CD14-positive monocyte (primary cell): ENCODE results near the gene SLC16A7. TPM values are rescaled to one million over a fixed set of nuclear protein-coding genes. Genes with fewer than 3 reads are reported as not detected.

Source experiments
- DNase-seq, 3 donors: peaks; one replicate each; pipeline ENCODE4 v3.0.0-alpha.2; 2011 to 2022
- H2AFZ ChIP-seq: 2 replicates; pipeline ENCODE4 v1.6.0; 2012; ENCODE audit warnings: mild to moderate bottlenecking, low read depth, low read length, inconsistent platforms; ENCODE audit not compliant: insufficient read depth, poor library complexity, severe bottlenecking
- H3K27ac ChIP-seq, 2 donors: 1 replicate in 1 of 2; 2 replicates in 1 of 2; pipeline ENCODE4 v1.5.1; 2012 to 2013; ENCODE audit warnings: low read length in 2 of 2, control low read depth in 1 of 2, inconsistent platforms in 1 of 2, low read depth in 1 of 2, mild to moderate bottlenecking in 1 of 2
- H3K27me3 ChIP-seq, 2 donors: one replicate each; pipeline versions ENCODE4 v1.6.0 to v1.6.1; 2011 to 2013; ENCODE audit warnings: low read length in 2 of 2; ENCODE audit not compliant: control insufficient read depth in 2 of 2, insufficient read depth in 2 of 2
- H3K36me3 ChIP-seq, 2 donors: replicated peaks in 1 of 2; 1 replicate in 1 of 2; 2 replicates in 1 of 2; pipeline versions ENCODE4 v1.5.1 to v1.6.1; 2012 to 2013; ENCODE audit warnings: low read length in 2 of 2, control low read depth in 1 of 2, inconsistent platforms in 1 of 2, mild to moderate bottlenecking in 1 of 2; ENCODE audit not compliant: insufficient read depth in 2 of 2, control insufficient read depth in 1 of 2
- H3K4me1 ChIP-seq, 2 donors: 1 replicate in 1 of 2; 2 replicates in 1 of 2; pipeline versions ENCODE4 v1.5.1 to v1.6.1; 2012 to 2013; ENCODE audit warnings: low read length in 2 of 2, control low read depth in 1 of 2, inconsistent platforms in 1 of 2, mild to moderate bottlenecking in 1 of 2, moderate library complexity in 1 of 2; ENCODE audit not compliant: insufficient read depth in 2 of 2, control insufficient read depth in 1 of 2
- H3K4me2 ChIP-seq: replicated peaks from 2 replicates; pipeline ENCODE3; 2012; ENCODE audit warnings: low read length, moderate library complexity, mild to moderate bottlenecking; ENCODE audit not compliant: poor library complexity, severe bottlenecking; ENCODE audit errors: extremely low read depth
- H3K4me3 ChIP-seq, 3 experiments: fragments of 200-600 bp in 1 of 3; sonication (generic) in 1 of 3; replicated peaks in 1 of 3; 1 replicate in 2 of 3; 2 replicates in 1 of 3; pipeline ENCODE4 v1.5.1; 2011 to 2013; ENCODE audit warnings: low read length in 3 of 3, mild to moderate bottlenecking in 3 of 3, control low read depth in 2 of 3, low read depth in 2 of 3, inconsistent platforms in 1 of 3, moderate library complexity in 1 of 3
- H3K79me2 ChIP-seq: 2 replicates; pipeline ENCODE4 v1.6.0; 2012; ENCODE audit warnings: mild to moderate bottlenecking, control low read depth, inconsistent platforms, low read length, moderate library complexity; ENCODE audit not compliant: insufficient read depth
- H3K9ac ChIP-seq: 2 replicates; pipeline ENCODE4 v1.6.0; 2017; ENCODE audit warnings: low read length, mild to moderate bottlenecking; ENCODE audit not compliant: insufficient read depth, poor library complexity, severe bottlenecking
- H3K9me3 ChIP-seq, 2 donors: replicated peaks in 1 of 2; 1 replicate in 1 of 2; 2 replicates in 1 of 2; pipeline versions ENCODE4 v1.5.1 to v1.6.1; 2012 to 2013; ENCODE audit warnings: low read length in 2 of 2, control low read depth in 1 of 2; ENCODE audit not compliant: control insufficient read depth in 1 of 2, insufficient read depth in 1 of 2
- H4K20me1 ChIP-seq: 2 replicates; pipeline ENCODE4 v1.6.0; 2012; ENCODE audit warnings: mild to moderate bottlenecking, low read length, control low read depth, moderate library complexity; ENCODE audit not compliant: insufficient read depth
- H3K27ac Mint-ChIP-seq, 7 donors: one replicate each; pipeline ENCODE4 v1.8.0; 2020; ENCODE audit warnings: mild to moderate bottlenecking in 7 of 7, mixed read lengths in 7 of 7, moderate library complexity in 6 of 7, inconsistent platforms in 2 of 7
- H3K27me3 Mint-ChIP-seq, 3 donors: one replicate each; pipeline ENCODE4 v1.8.0; 2021 to 2022; ENCODE audit warnings: low read depth in 3 of 3, mild to moderate bottlenecking in 3 of 3, mixed read lengths in 3 of 3, moderate library complexity in 3 of 3, inconsistent platforms in 1 of 3
- H3K36me3 Mint-ChIP-seq, 2 donors: one replicate each; pipeline ENCODE4 v1.8.0; 2020; ENCODE audit warnings: mixed read lengths in 2 of 2, inconsistent platforms in 1 of 2, mild to moderate bottlenecking in 1 of 2
- H3K4me1 Mint-ChIP-seq: one replicate; pipeline ENCODE4 v1.8.0; 2020; ENCODE audit warnings: mild to moderate bottlenecking, mixed read lengths
- H3K4me3 Mint-ChIP-seq, 2 donors: one replicate each; pipeline ENCODE4 v1.8.0; 2020; ENCODE audit warnings: mild to moderate bottlenecking in 2 of 2, mixed read lengths in 2 of 2, moderate library complexity in 1 of 2
- H3K9me3 Mint-ChIP-seq, 7 donors: one replicate each; pipeline ENCODE4 v1.8.0; 2020 to 2022; ENCODE audit warnings: mixed read lengths in 7 of 7, mild to moderate bottlenecking in 6 of 7, moderate library complexity in 6 of 7, inconsistent platforms in 2 of 7
- WGBS: methylation state at CpG from one replicate; pipeline ENCODE4 v1.1.5; 2013; ENCODE audit warnings: missing lambda C conversion rate; ENCODE audit not compliant: insufficient coverage; 5-methylcytosine and 5-hydroxymethylcytosine counted together
- intact Hi-C, 2 donors: fragments of 100-400 bp; cut with micrococcal nuclease; formaldehyde crosslinking; loops; one replicate each; pipeline versions ENCODE4 v1.15.0 to v1.15.1; 2023
- polyA plus RNA-seq, 3 donors: library from polyadenylated mRNA; depleted of rRNA in 1 of 3; unstranded in 2 of 3; stranded (reverse) in 1 of 3; fragments of 300-500 nt in 2 of 3; fragments of >200 nt in 1 of 3; fragmentation: Illumina TruSeq in 2 of 3; gene quantifications; 1 replicate in 2 of 3; 2 replicates in 1 of 3; pipeline ENCODE4 v1.2.3, GENCODE V29; 2012 to 2021
- TF ChIP-seq, protein P1 (sequence below): fragments of 200-600 bp; IDR thresholded peaks from one replicate; pipeline ENCODE4 v1.8.0; 2022; ENCODE audit warnings: antibody characterized with exemption, mild to moderate bottlenecking

Gene SLC16A7
- polyA plus RNA-seq, 3 donors: 6.9 to 16.9 (median 11.8) TPM

DNA sequence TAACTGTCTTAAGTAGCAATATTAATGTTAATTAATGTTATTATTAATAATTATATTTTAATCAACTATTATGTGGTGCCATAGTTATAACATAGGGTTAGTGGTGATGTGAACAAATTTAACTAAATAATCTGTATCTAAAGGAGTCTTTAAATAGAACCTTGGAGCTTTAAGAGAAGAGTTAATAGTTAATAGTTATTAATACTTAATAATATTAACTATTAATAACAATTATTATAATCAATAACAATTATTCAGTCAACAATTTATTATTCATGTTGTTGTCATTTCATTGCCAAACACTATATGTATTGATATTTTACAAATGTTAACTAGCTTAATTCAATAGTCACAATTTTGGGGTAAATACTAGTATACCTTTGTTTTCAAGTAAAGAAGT, 58.2 kb downstream of the SLC16A7 start:
- H3K4me2 ChIP-seq: no peak overlapping the region
- H3K27me3 ChIP-seq: no peaks in the 10 kb centered on the region
- Mint-ChIP-seq H3K27me3 (no peaks in the 10 kb centered on the region), H3K4me1 (peaks cover 7% of the 10 kb centered on the region), H3K9me3 (peaks cover 0 to 1% (median 0%) of the 10 kb centered on the region in 7 donors), H3K4me3 (no peak overlapping the region), H3K36me3 (peaks cover 0 to 6% of the 10 kb centered on the region in 2 donors), H3K27ac (no peak overlapping the region)
- H3K4me1 ChIP-seq: peaks cover 4 to 5% of the 10 kb centered on the region in 2 donors
- H3K4me3 ChIP-seq: no peak overlapping the region
- peaks cover 0 to 4% of the 10 kb centered on the region in 2 donors for H3K36me3 ChIP-seq
- H4K20me1 ChIP-seq: no peaks in the 10 kb centered on the region
- DNase-seq: no peak
- H3K9me3 ChIP-seq: no peaks in the 10 kb centered on the region
- H3K9ac ChIP-seq: no peak overlapping the region
- TF ChIP-seq, protein P1, sequence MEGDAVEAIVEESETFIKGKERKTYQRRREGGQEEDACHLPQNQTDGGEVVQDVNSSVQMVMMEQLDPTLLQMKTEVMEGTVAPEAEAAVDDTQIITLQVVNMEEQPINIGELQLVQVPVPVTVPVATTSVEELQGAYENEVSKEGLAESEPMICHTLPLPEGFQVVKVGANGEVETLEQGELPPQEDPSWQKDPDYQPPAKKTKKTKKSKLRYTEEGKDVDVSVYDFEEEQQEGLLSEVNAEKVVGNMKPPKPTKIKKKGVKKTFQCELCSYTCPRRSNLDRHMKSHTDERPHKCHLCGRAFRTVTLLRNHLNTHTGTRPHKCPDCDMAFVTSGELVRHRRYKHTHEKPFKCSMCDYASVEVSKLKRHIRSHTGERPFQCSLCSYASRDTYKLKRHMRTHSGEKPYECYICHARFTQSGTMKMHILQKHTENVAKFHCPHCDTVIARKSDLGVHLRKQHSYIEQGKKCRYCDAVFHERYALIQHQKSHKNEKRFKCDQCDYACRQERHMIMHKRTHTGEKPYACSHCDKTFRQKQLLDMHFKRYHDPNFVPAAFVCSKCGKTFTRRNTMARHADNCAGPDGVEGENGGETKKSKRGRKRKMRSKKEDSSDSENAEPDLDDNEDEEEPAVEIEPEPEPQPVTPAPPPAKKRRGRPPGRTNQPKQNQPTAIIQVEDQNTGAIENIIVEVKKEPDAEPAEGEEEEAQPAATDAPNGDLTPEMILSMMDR: no peak
- H3K27ac ChIP-seq: no peak overlapping the region
- intact Hi-C loops: no loop called here
- H3K79me2 ChIP-seq: no peaks in the 10 kb centered on the region
- no peak overlapping the region for H2AFZ ChIP-seq

DNA sequence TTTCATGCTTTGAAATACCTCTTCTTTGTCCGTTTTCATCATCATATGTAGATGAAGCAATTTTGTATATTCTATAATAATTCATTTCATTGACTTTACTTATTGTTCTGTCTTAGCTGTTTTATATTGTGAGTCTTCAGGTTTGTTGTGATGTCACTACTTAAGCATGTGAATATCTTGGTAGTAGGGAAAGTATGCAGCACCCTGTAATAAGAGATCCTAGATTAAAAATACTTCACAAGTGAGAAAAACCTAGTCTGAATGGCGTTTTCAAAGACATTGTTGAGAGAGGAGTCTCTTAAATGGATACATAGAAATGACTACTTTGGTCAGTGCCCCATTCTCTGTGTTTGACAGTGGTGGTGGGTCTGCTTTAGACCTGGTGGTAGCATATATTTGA, 61.4 kb downstream of the SLC16A7 start:
- Histone ChIP-seq H3K79me2 (no peaks in the 10 kb centered on the region), H3K9me3 (no peaks in the 10 kb centered on the region), H3K9ac (no peak overlapping the region), H3K27ac (no peak overlapping the region), H3K27me3 (no peaks in the 10 kb centered on the region), H3K36me3 (peaks cover 0 to 4% of the 10 kb centered on the region in 2 donors), H4K20me1 (no peaks in the 10 kb centered on the region), H3K4me1 (no peaks in the 10 kb centered on the region), H3K4me3 (no peak overlapping the region), H3K4me2 (no peak overlapping the region), H2AFZ (no peak overlapping the region)
- Mint-ChIP-seq H3K4me3 (no peak overlapping the region), H3K27ac (no peak overlapping the region), H3K9me3 (no peaks in the 10 kb centered on the region), H3K4me1 (no peaks in the 10 kb centered on the region), H3K27me3 (no peaks in the 10 kb centered on the region), H3K36me3 (peaks cover 0 to 7% of the 10 kb centered on the region in 2 donors)
- intact Hi-C loops: no loop called here
- no CpG with 5 or more reads among the region's 2 CpGs for WGBS
- no peak for DNase-seq
- TF ChIP-seq, protein P1: no peak
